ENCODE results near the gene HSP90AA1.

DNA sequence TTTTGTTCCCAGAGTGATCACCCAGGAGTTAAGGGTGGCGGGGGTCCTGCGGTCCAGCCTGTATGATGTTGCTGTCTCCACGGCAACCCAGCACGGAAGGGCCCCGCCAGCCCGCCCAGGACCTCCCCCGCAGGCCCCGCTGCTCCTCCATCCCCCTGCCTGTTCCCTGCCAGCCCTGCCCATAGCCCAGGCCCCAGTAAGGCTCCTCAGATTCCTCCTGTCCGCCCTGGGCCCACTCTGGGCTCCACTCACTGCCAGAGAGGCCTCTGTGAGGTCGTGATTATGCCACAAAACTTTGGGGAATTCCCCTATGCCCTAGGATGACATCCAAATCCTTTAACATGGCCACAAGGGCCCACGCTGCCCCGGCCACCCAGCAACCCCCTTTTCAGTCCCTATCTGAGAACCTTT is 20.8 kb downstream of the HSP90AA1 start:
- TF ChIP-seq, protein P1, sequence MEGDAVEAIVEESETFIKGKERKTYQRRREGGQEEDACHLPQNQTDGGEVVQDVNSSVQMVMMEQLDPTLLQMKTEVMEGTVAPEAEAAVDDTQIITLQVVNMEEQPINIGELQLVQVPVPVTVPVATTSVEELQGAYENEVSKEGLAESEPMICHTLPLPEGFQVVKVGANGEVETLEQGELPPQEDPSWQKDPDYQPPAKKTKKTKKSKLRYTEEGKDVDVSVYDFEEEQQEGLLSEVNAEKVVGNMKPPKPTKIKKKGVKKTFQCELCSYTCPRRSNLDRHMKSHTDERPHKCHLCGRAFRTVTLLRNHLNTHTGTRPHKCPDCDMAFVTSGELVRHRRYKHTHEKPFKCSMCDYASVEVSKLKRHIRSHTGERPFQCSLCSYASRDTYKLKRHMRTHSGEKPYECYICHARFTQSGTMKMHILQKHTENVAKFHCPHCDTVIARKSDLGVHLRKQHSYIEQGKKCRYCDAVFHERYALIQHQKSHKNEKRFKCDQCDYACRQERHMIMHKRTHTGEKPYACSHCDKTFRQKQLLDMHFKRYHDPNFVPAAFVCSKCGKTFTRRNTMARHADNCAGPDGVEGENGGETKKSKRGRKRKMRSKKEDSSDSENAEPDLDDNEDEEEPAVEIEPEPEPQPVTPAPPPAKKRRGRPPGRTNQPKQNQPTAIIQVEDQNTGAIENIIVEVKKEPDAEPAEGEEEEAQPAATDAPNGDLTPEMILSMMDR (IDR thresholded peaks at IDR 0.05) = no peak
- no peak for TF ChIP-seq POLR2AphosphoS5 (IDR thresholded peaks at IDR 0.05)
